Sigmoid colon (tissue), 7 donors: Measurements from ENCODE around the gene MCFD2. TPM values are rescaled to one million over a fixed set of nuclear protein-coding genes. Genes with fewer than 3 reads are reported as not detected.

Source experiments
- DNase-seq: peaks from one replicate; pipeline ENCODE4 v3.0.0-alpha.2; 2019
- H3K27ac ChIP-seq, 4 donors: fragments of 200-600 bp; sonication (generic); one replicate each; pipeline ENCODE4 v1.5.1; 2016 to 2019; ENCODE audit warnings: mild to moderate bottlenecking in 1 of 4
- H3K27me3 ChIP-seq, 3 donors: fragments of 200-600 bp; sonication (generic); one replicate each; pipeline ENCODE4 v1.5.1; 2019; ENCODE audit warnings: mild to moderate bottlenecking in 1 of 3
- H3K36me3 ChIP-seq, 4 donors: fragments of 200-600 bp; sonication (generic); one replicate each; pipeline ENCODE4 v1.5.1; 2016 to 2019
- H3K4me1 ChIP-seq, 4 donors: fragments of 200-600 bp; sonication (generic); one replicate each; pipeline ENCODE4 v1.5.1; 2017 to 2019
- H3K4me3 ChIP-seq, 4 donors: fragments of 200-600 bp; sonication (generic); one replicate each; pipeline ENCODE4 v1.5.1; 2017 to 2019; ENCODE audit warnings: mild to moderate bottlenecking in 2 of 4, moderate library complexity in 1 of 4
- H3K9me3 ChIP-seq, 4 donors: fragments of 200-600 bp in 3 of 4; sonication (generic) in 3 of 4; one replicate each; pipeline versions ENCODE4 v1.5.1 to v1.6.1; 2013 to 2019
- EP300 ChIP-seq, 4 donors: sonication (generic); formaldehyde crosslinking; IDR thresholded peaks; one replicate each; pipeline ENCODE4 v1.6.1; 2017; ENCODE audit warnings: antibody characterized with exemption in 4 of 4
- POLR2A ChIP-seq, 2 donors: fragments of 450-650 bp; IDR thresholded peaks; one replicate each; pipeline ENCODE4 v1.6.1; 2016; ENCODE audit warnings: antibody characterized with exemption in 2 of 2, mild to moderate bottlenecking in 2 of 2, moderate library complexity in 2 of 2
- POLR2AphosphoS5 ChIP-seq, 4 donors: sonication (generic); formaldehyde crosslinking; IDR thresholded peaks; one replicate each; pipeline ENCODE4 v1.6.1; 2017; ENCODE audit warnings: antibody characterized with exemption in 4 of 4
- WGBS, 2 donors: extraction: QIAGEN DNeasy Blood & Tissue Kit; methylation state at CpG; one replicate each; pipeline ENCODE4 v1.1.7; 2013; 5-methylcytosine and 5-hydroxymethylcytosine counted together
- intact Hi-C: fragments of 100-400 bp; cut with DNase I; formaldehyde crosslinking; loops from one replicate; pipeline ENCODE4 v1.15.1; 2023
- polyA plus RNA-seq, 3 donors: library from polyadenylated mRNA; stranded (reverse); fragments of 200-250 nt; gene quantifications; one replicate each; pipeline ENCODE4 v1.2.3, GENCODE V29; 2013
- total RNA-seq, 4 donors: library from RNA; depleted of rRNA; stranded (reverse); fragments of >200 nt; gene quantifications; one replicate each; pipeline ENCODE4 v1.1.0, GENCODE V29; 2016
- TF ChIP-seq, protein P1 (sequence below), 4 experiments: fragments of 450-650 bp in 3 of 4; fragments of 200-600 bp in 1 of 4; IDR thresholded peaks; one replicate each; pipeline ENCODE4 v1.5.1; 2016 to 2019; ENCODE audit warnings: antibody characterized with exemption in 4 of 4, mild to moderate bottlenecking in 3 of 4, moderate library complexity in 2 of 4
- donor health status: healthy with polysubstance abuse.
- donor health status: Bipolar disorder and iron deficiency.
- donor health status: healthy.

Gene MCFD2
- total and polyA plus RNA-seq, 7 donors = 13.4 to 75.7 (median 50.1) TPM

DNA sequence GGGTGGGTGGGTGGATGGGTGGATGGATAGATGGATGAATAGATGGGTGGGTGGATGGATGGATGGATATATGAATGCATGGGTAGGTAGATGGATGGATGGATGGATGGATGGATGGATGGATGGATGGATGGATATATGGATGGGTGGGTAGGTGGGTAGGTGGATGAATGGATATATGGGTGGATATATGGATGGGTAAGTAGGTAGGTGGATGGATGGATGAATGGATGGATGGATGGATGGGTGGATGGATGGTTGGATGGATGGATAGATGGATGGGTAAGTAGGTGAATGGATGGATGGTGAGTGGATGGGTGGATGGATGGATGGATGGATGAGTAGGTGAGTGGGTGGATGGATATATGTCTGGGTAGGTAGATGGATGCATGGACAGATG lies 36.1 kb downstream of the MCFD2 start:
- Histone ChIP-seq H3K9me3 (no peaks in the 10 kb centered on the region), H3K27me3 (no peaks in the 10 kb centered on the region), H3K36me3 (no peaks in the 10 kb centered on the region), H3K27ac (no peak overlapping the region), H3K4me3 (no peak overlapping the region), H3K4me1 (peaks cover 0 to 45% (median 32%) of the 10 kb centered on the region in 4 donors)
- no peak for TF ChIP-seq EP300 (IDR thresholded peaks at IDR 0.05)
- no peak for TF ChIP-seq POLR2A (IDR thresholded peaks at IDR 0.05)
- TF ChIP-seq POLR2AphosphoS5 (IDR thresholded peaks at IDR 0.05) = no peak
- TF ChIP-seq, protein P1, sequence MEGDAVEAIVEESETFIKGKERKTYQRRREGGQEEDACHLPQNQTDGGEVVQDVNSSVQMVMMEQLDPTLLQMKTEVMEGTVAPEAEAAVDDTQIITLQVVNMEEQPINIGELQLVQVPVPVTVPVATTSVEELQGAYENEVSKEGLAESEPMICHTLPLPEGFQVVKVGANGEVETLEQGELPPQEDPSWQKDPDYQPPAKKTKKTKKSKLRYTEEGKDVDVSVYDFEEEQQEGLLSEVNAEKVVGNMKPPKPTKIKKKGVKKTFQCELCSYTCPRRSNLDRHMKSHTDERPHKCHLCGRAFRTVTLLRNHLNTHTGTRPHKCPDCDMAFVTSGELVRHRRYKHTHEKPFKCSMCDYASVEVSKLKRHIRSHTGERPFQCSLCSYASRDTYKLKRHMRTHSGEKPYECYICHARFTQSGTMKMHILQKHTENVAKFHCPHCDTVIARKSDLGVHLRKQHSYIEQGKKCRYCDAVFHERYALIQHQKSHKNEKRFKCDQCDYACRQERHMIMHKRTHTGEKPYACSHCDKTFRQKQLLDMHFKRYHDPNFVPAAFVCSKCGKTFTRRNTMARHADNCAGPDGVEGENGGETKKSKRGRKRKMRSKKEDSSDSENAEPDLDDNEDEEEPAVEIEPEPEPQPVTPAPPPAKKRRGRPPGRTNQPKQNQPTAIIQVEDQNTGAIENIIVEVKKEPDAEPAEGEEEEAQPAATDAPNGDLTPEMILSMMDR (IDR thresholded peaks at IDR 0.05) = no peak
- DNase-seq = no peak
- intact Hi-C loops = loop anchor here (2.0 to 5.0 kb wide), 2 partner anchors 62 to 99 kb away; no protein-coding TSS in a partner anchor

DNA sequence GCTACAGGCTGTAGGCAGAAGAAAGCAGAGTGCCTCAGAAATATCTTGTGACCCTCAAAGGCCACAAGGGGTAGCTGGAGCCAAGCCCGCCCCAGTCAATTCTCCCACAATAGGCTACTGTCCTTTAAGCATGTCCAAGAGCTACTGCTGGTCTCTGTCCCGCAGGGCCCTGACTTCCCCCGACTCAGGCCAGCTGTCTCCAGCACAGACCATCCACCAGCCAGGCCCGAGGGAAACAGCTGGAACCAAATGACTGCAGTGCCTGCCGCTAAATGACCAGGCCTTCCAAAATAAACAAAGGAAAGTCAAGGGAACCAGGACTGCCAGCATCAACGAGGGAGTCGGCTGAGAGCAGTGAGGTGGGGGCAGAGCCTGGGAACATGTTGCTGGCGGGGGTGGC lies 36.7 kb downstream of the MCFD2 start:
- intact Hi-C loops = loop anchor here (2.0 to 5.0 kb wide), 2 partner anchors 62 to 98 kb away; no protein-coding TSS in a partner anchor
- H3K4me1 ChIP-seq = peaks cover 0 to 51% (median 38%) of the 10 kb centered on the region in 4 donors

DNA sequence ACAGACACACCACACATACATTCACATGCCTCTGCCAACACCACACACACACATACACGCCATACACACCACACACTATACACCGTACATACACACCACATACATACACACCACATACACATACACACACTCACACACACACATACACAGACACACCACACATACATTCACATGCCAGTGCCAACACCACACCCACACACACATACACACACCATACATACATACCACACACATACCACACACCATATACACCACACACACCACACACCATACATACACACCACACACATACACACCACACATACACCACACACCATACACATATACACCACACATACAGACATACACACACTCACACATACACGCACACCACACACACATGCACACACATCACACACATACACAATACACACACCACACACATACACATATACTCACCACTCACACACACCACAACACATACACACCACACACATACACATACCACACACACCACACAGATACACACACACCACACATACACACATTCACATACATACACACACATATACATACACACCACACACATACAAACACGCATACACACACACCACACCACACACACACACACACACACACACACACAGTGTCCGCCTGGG lies 37.2 kb downstream of the MCFD2 start:
- no peak for DNase-seq
- intact Hi-C loops = loop anchor here (2.0 to 5.0 kb wide), 2 partner anchors 61 to 98 kb away; no protein-coding TSS in a partner anchor
- WGBS, 2 donors = 93 to 94% methylated on average over 5 of the region's 5 CpGs
- Histone ChIP-seq H3K27me3 (no peaks in the 10 kb centered on the region), H3K4me3 (no peak overlapping the region), H3K36me3 (no peaks in the 10 kb centered on the region), H3K9me3 (no peaks in the 10 kb centered on the region), H3K4me1 (peaks cover 0 to 56% (median 43%) of the 10 kb centered on the region in 4 donors), H3K27ac (peak overlapping the region; percentile 13 to 44 (median 36))
- no peak for TF ChIP-seq POLR2AphosphoS5 (IDR thresholded peaks at IDR 0.05)
- no peak for TF ChIP-seq EP300 (IDR thresholded peaks at IDR 0.05)
- TF ChIP-seq, protein P1 (IDR thresholded peaks at IDR 0.05) = no peak
- no peak for TF ChIP-seq POLR2A (IDR thresholded peaks at IDR 0.05)

More for the DNA sequence above, 36.7 kb downstream of the MCFD2 start:
- Histone ChIP-seq H3K36me3 (no peaks in the 10 kb centered on the region), H3K9me3 (no peaks in the 10 kb centered on the region), H3K4me3 (no peak overlapping the region), H3K27me3 (no peaks in the 10 kb centered on the region), H3K27ac (peak overlapping the region; percentile 13 to 44 (median 36))
- TF ChIP-seq POLR2A (IDR thresholded peaks at IDR 0.05) (no peak), EP300 (IDR thresholded peaks at IDR 0.05) (no peak), POLR2AphosphoS5 (IDR thresholded peaks at IDR 0.05) (peak in 2 of 4 donors; percentile 33 to 52)
- TF ChIP-seq, protein P1 (IDR thresholded peaks at IDR 0.05) = peak in 1 of 4 experiments; percentile 15
- DNase-seq = no peak
- WGBS, 2 donors = 45 to 56% methylated on average over 8 of the region's 8 CpGs

DNA sequence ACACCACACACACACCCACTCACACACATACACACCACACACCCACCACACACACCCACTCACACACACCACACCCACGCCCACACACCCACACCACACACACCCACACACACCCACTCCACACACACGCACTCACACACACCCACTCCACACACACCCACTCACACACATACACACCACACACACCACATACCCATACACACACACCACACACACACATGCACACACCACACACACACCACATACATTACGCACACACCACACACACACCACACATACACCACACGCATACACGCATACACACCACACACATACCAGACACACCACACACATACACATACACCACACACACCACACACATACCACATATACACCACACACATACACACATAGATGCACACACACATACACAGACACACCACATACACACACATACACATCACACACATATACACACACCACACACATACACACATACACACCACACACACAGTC lies 37.9 kb downstream of the MCFD2 start:
- H3K4me3 ChIP-seq = no peak overlapping the region
- no peak for DNase-seq
- H3K27ac ChIP-seq = peak overlapping the region in 2 of 4 donors; percentile 44 to 85
- intact Hi-C loops = loop anchor here (2.0 to 5.0 kb wide), 2 partner anchors 60 to 97 kb away; no protein-coding TSS in a partner anchor
- H3K36me3 ChIP-seq = no peaks in the 10 kb centered on the region
- H3K4me1 ChIP-seq = peaks cover 0 to 63% (median 50%) of the 10 kb centered on the region in 4 donors
- WGBS, 2 donors = 79 to 89% methylated on average over 5 of the region's 5 CpGs
- TF ChIP-seq POLR2AphosphoS5 (IDR thresholded peaks at IDR 0.05) (no peak), POLR2A (IDR thresholded peaks at IDR 0.05) (no peak), EP300 (IDR thresholded peaks at IDR 0.05) (no peak)
- TF ChIP-seq, protein P1 (IDR thresholded peaks at IDR 0.05) = no peak
- no peaks in the 10 kb centered on the region for H3K27me3 ChIP-seq
- no peaks in the 10 kb centered on the region for H3K9me3 ChIP-seq
